ENCODE results near the gene REXO1. TPM values are rescaled to one million over a fixed set of nuclear protein-coding genes. Genes with fewer than 3 reads are reported as not detected.

Gene REXO1
- total and polyA plus RNA-seq, 9 of the 15 experiments (the other 6 are each of a cell fraction or from before 2014, with no cell fraction given) = 0.04 to 63.3 (median 15.8) TPM

GRCh38 chr19:1850809-1851653 is 2.7 kb upstream of the REXO1 start:
- in situ Hi-C loops (cut with MboI) = no loop called here
- ChIA-PET POLR2A (no interaction called here), CTCF (ENCODE audit: low intra/inter-chr PET ratio) (no interaction called here)
- H3K79me2 ChIP-seq (ENCODE audit: control insufficient read depth, insufficient read depth, low read length) = peaks cover 83% of the 10 kb centered on the region
- ATAC-seq (no peak), DNase-seq (ENCODE audit: extremely low read depth in 1 of 4, low spot score in 3 of 4) (peak in 1 of 4 experiments; percentile 42), FAIRE-seq (no peak)
- H3K4me3 ChIP-seq = no peak overlapping the region
- BruUV-seq (replicated peaks) = no TSS peak
- H3K27ac ChIP-seq (ENCODE audit: extremely low read depth, low read depth, low read length) = no peak overlapping the region
- H3K36me3 ChIP-seq (ENCODE audit: control insufficient read depth, insufficient read depth, low read length) = peaks cover 44% of the 10 kb centered on the region; the same call in 2 of the 3 replicates
- no peaks in the 10 kb centered on the region for H3K9me3 ChIP-seq (replicated peaks; ENCODE audit: control insufficient read depth, insufficient read depth, low read depth, low read length)
- no peak overlapping the region for H2AFZ ChIP-seq (ENCODE audit: low read depth, low read length)
- WGBS (ENCODE audit: insufficient coverage, low coverage, missing lambda C conversion rate) = 82% methylated on average over 28 of the region's 31 CpGs
- H3K9me1 ChIP-seq (ENCODE audit: control insufficient read depth, insufficient read depth, low read length) = no peaks in the 10 kb centered on the region
- H3K4me1 ChIP-seq (replicated peaks in 1 of 2; ENCODE audit: control insufficient read depth in 2 of 2, insufficient read depth in 2 of 2, low read length in 2 of 2) = peaks cover 44 to 82% of the 10 kb centered on the region in 2 experiments
- H3K9ac ChIP-seq (ENCODE audit: insufficient read depth in 1 of 2, low read depth in 2 of 2, low read length in 2 of 2) = peak overlapping the region in 1 of 2 experiments; percentile 56; a peak in 1 of 4 replicates
- H3K27me3 ChIP-seq (ENCODE audit: control insufficient read depth in 2 of 2, insufficient read depth in 2 of 2, low read length in 2 of 2) = no peaks in the 10 kb centered on the region
- H3K4me2 ChIP-seq (ENCODE audit: insufficient read depth, low read length) = no peak overlapping the region
- peaks cover 19% of the 10 kb centered on the region for H4K20me1 ChIP-seq (replicated peaks; ENCODE audit: control insufficient read depth, insufficient read depth, low read length)
- intact Hi-C loops (cut with micrococcal nuclease) = no loop called here
- TF ChIP-seq SUPT5H (IDR thresholded peaks at IDR 0.05) = peak; percentile 24; the same call in 1 of the 2 replicates
- TF ChIP-seq ZC3H11A (IDR thresholded peaks at IDR 0.05; ENCODE audit: low read depth, low read length) = no peak
- no peak for TF ChIP-seq ZNF445 (CRISPR knock-in tag; IDR thresholded peaks at IDR 0.05; ENCODE audit: low read depth)
- TF ChIP-seq RAD21 (CRISPR knock-in tag; conservative IDR thresholded peaks at IDR 0.05 in 1 of 2, IDR thresholded peaks at IDR 0.05 in 1 of 2) = peak in 1 of 2 experiments; percentile 26; a peak in 1 of 4 replicates
- TF ChIP-seq DMBX1 (CRISPR knock-in tag; IDR thresholded peaks at IDR 0.05; ENCODE audit: borderline replicate concordance) = no peak
- TF ChIP-seq THRA (IDR thresholded peaks at IDR 0.05) = no peak
- TF ChIP-seq ESRRA (IDR thresholded peaks at IDR 0.05; ENCODE audit: borderline replicate concordance, low read depth) = no peak
- TF ChIP-seq ASH1L (IDR thresholded peaks at IDR 0.05; ENCODE audit: borderline replicate concordance, low read depth, partially characterized antibody) = no peak
- TF ChIP-seq ZNF324 (CRISPR knock-in tag; IDR thresholded peaks at IDR 0.05) = no peak
- TF ChIP-seq MCM7 (IDR thresholded peaks at IDR 0.05) = no peak
- TF ChIP-seq NR2F6 (CRISPR knock-in tag; IDR thresholded peaks at IDR 0.05) = no peak
- TF ChIP-seq HDAC1 (IDR thresholded peaks at IDR 0.05) = 0 out of 4 replicates have a peak, but pooled peaks of 1 of the 2 experiments have one; percentile 13
- TF ChIP-seq ZNF780A (CRISPR knock-in tag; IDR thresholded peaks at IDR 0.05) = no peak
- TF ChIP-seq BCOR (IDR thresholded peaks at IDR 0.05) = peak; percentile 91
- TF ChIP-seq MTA2 (IDR thresholded peaks at IDR 0.05; ENCODE audit: low read depth) = no peak
- TF ChIP-seq CBFB (CRISPR knock-in tag; IDR thresholded peaks at IDR 0.05) = no peak
- no peak for TF ChIP-seq SMAD4 (CRISPR knock-in tag; conservative IDR thresholded peaks at IDR 0.05)
- TF ChIP-seq PBX2 (CRISPR knock-in tag; IDR thresholded peaks at IDR 0.05; ENCODE audit: low read depth) = no peak
- no peak for TF ChIP-seq PBX2 (tag; conservative IDR thresholded peaks at IDR 0.05; ENCODE audit: low read depth)
- no peak for TF ChIP-seq TRIM28 (IDR thresholded peaks at IDR 0.05)
- TF ChIP-seq RBM22 (IDR thresholded peaks at IDR 0.05; ENCODE audit: low read depth, low read length, poor library complexity, severe bottlenecking) = peak; percentile 7

All from K562 (cell line).